ENCODE data around the gene NOSIP.

Gene NOSIP

DNA sequence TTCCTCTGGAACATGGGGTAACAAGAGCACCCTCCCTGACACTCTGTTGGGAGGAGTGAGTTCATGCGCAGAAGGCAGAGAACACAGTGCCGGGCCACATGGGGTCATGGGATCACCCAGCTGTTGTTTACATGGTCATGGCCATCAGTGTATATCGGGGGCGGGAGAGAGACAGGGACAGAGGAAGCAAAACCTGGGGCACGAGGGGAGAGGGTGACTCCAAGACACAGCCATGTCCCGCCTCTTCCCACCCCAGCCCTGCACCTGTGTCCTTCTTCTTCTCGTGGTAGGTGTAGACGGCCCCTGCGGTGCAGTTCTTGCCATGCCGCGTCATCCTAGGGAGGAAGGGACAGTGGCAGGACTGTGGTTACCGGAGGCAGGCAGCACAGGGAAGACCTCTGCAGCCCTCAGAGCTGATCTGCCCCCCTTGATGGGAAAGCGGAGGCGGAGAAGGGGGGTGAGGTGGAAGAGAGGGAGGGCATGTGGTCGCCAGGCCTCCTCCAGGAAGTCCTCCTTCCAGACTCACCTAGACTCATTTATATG lies 19.9 kb downstream of the NOSIP start:
- H4K20me1 ChIP-seq: peaks cover 63% of the 10 kb centered on the region
- peaks cover 68% of the 10 kb centered on the region for H3K4me1 ChIP-seq
- peak overlapping the region; percentile 66 for H3K27ac ChIP-seq
- H3K4me3 ChIP-seq: no peak overlapping the region
- H3K9ac ChIP-seq: peak overlapping the region; percentile 64
- H3K36me3 ChIP-seq: peaks cover 81% of the 10 kb centered on the region
- H3K9me3 ChIP-seq: no peaks in the 10 kb centered on the region
- H3K27me3 ChIP-seq: no peaks in the 10 kb centered on the region
- no peak for TF ChIP-seq Cebpa-rat (IDR thresholded peaks at IDR 0.05)
- peak overlapping the region; percentile 74 for H3K4me2 ChIP-seq

DNA sequence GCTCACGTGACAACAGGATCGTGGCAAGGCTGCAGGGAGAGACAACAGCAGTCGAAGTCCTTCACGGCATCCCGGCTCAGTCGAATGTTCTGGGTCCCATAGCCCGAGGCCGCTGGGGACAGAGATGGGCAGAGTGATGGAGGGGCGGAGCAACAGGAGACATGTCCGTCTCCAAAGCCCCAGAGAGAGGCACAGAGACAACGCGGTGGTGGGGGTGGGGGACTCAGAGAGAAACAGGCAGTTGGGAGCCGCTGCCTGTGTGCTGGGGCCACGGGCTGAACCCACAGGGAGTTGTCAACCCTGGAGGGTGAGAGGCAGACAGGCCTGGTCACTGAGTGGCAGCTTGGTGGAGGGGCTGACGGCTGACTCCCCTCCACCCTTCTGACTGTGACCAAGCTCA lies 20.4 kb downstream of the NOSIP start:
- H3K27me3 ChIP-seq: no peaks in the 10 kb centered on the region
- peak overlapping the region; percentile 66 for H3K27ac ChIP-seq
- H3K36me3 ChIP-seq: peaks cover 83% of the 10 kb centered on the region
- H3K4me2 ChIP-seq: peak overlapping the region; percentile 74
- peaks cover 68% of the 10 kb centered on the region for H3K4me1 ChIP-seq
- no peaks in the 10 kb centered on the region for H3K9me3 ChIP-seq
- no peak overlapping the region for H3K4me3 ChIP-seq
- peaks cover 58% of the 10 kb centered on the region for H4K20me1 ChIP-seq
- peak overlapping the region; percentile 64; the same call in 1 of the 2 replicates for H3K9ac ChIP-seq
- TF ChIP-seq Cebpa-rat (IDR thresholded peaks at IDR 0.05): no peak

DNA sequence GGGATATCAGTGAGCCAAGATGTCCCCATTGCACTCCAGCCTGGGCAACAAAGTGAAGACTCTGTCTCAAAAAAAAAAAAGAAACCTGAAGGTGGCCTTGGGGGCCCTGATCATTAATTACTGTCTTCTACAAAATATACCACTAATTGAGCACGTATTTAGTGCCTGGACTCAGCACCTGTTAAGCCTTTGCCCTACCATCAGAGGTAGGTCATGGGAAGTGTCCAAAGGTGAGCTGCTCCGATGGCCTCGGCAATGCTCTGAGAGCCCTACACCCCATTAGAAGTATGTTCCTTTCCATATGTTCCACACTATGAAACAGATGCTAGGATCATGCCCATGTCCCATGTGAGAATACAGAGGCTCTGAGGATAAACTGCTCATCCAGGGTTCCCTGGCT lies 20.9 kb downstream of the NOSIP start:
- Histone ChIP-seq H3K36me3 (peaks cover 83% of the 10 kb centered on the region), H3K4me2 (peak overlapping the region; percentile 74), H3K9ac (0 out of 2 replicates have a peak overlapping the region, but pooled peaks have one; percentile 64), H3K27me3 (no peaks in the 10 kb centered on the region), H3K4me1 (peaks cover 68% of the 10 kb centered on the region), H3K9me3 (no peaks in the 10 kb centered on the region), H4K20me1 (peaks cover 53% of the 10 kb centered on the region), H3K4me3 (no peak overlapping the region), H3K27ac (peak overlapping the region; percentile 66)
- TF ChIP-seq Cebpa-rat (IDR thresholded peaks at IDR 0.05): no peak

DNA sequence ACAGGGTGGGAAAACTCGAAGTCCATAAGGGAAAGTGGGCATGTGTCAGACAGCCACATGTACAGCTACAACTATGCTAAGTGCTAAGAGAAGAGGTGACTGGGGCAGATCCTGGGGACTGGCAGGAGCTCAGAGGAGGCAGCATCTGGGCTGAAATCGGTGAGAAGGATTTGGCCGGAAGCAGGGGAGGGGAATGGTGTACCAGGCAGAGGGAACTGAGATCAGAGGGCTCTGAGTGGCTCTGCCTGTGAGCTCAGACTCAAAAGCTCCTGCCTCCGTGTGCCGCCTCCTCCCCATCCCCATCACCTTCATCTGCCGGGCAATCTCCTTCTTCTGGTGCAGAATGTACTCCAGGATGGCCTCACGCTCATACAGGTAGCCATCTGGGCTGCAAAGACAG lies 21.8 kb downstream of the NOSIP start:
- Histone ChIP-seq H3K9ac (no peak overlapping the region), H3K4me2 (no peak overlapping the region), H3K9me3 (no peaks in the 10 kb centered on the region), H3K36me3 (peaks cover 80% of the 10 kb centered on the region), H3K27me3 (no peaks in the 10 kb centered on the region), H3K4me3 (no peak overlapping the region), H3K27ac (no peak overlapping the region), H4K20me1 (peaks cover 45% of the 10 kb centered on the region), H3K4me1 (peaks cover 70% of the 10 kb centered on the region)
- no peak for TF ChIP-seq Cebpa-rat (IDR thresholded peaks at IDR 0.05)

DNA sequence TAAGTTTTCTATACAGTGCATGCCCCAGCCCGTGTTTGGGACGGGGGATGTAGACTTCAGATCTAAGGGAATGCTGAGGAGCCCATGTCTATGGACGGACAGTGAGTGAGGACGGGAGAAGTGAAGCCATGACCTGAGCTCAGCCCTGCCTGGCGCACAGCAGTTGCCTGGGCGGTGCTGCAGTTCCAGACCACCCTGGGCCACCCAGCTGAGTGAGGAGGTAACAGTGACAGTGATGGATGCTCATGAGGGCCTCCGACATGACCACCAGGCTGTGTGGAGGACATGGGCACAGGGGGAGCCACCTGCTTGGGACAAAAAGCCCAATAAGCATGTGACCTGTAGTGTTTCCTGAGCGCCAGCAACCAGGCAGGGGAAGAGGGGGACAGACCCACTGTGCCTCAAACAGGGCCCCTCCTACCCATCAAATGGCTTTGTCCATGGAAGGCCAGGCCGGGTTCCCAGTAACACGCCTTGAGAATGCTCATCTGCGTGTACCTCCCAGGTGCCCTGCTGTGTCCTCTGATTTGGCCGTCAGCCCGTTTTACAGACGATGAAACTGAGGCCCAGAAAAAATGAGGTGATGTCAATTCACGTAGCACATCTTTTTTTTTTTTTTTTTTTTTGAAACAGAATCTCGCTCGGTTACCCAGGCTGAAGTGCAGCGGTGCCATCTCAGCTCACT lies 22.6 kb downstream of the NOSIP start:
- H3K36me3 ChIP-seq: peaks cover 81% of the 10 kb centered on the region
- no peak overlapping the region for H3K9ac ChIP-seq
- peaks cover 37% of the 10 kb centered on the region for H4K20me1 ChIP-seq
- TF ChIP-seq Cebpa-rat (IDR thresholded peaks at IDR 0.05): no peak
- no peak overlapping the region for H3K4me2 ChIP-seq
- no peak overlapping the region for H3K4me3 ChIP-seq
- peaks cover 65% of the 10 kb centered on the region for H3K4me1 ChIP-seq
- no peak overlapping the region for H3K27ac ChIP-seq
- H3K9me3 ChIP-seq: no peaks in the 10 kb centered on the region
- no peaks in the 10 kb centered on the region for H3K27me3 ChIP-seq

DNA sequence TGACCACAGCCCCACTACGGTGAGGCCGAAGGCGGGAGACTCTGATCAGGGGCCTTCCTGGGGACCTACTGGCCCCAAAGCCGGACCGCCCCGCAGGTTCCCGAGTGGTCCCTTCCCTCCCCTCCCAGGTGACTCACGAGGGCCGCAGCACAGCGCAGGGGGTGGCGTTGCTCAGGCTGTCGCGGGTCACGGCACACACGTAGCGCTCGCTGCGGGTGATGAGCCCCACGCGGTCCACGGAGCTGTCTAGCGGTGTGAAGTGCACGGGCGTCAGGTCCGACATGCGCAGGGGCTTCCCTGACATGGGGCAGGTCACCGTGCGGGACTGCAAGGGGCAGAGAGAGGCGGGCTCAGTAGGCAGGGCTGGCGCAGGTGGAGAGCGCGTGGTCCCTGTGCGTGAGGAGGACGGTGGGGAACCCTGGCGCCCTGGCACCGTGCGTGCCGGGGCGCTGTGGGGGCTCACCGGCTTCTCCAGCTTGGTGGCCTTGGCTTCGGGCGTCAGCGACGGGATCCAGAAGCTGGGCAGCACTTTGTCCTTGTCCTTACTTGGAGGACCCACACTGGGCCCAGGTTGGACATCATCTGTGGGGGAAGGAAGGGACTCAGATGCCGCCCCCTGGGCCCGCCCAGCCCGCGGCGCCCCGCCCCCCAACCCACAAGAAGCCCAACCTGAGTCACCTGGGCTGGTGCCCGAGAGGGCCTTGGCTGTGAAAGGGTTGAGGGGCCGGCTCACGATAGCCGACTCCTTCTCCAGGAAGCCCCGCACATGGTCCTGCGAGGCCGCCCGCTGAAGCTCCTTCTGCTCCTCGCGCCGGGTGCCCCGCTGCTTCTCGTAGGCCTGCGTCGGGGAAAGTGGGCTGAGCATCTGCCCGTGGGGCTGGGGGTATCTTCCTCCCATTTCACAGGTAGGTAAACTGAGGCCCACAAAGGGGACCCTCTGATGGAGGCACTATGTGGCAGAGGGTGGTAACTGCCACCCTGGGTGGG lies 23.7 kb downstream of the NOSIP start:
- no peaks in the 10 kb centered on the region for H3K27me3 ChIP-seq
- no peak for TF ChIP-seq Cebpa-rat (IDR thresholded peaks at IDR 0.05)
- peak overlapping the region; percentile 17; the same call in 1 of the 2 replicates for H3K4me2 ChIP-seq
- peaks cover 26% of the 10 kb centered on the region for H4K20me1 ChIP-seq
- no peak overlapping the region for H3K27ac ChIP-seq
- peaks cover 83% of the 10 kb centered on the region for H3K36me3 ChIP-seq
- H3K9ac ChIP-seq: no peak overlapping the region
- H3K9me3 ChIP-seq: no peaks in the 10 kb centered on the region
- H3K4me1 ChIP-seq: peaks cover 55% of the 10 kb centered on the region
- no peak overlapping the region for H3K4me3 ChIP-seq

DNA sequence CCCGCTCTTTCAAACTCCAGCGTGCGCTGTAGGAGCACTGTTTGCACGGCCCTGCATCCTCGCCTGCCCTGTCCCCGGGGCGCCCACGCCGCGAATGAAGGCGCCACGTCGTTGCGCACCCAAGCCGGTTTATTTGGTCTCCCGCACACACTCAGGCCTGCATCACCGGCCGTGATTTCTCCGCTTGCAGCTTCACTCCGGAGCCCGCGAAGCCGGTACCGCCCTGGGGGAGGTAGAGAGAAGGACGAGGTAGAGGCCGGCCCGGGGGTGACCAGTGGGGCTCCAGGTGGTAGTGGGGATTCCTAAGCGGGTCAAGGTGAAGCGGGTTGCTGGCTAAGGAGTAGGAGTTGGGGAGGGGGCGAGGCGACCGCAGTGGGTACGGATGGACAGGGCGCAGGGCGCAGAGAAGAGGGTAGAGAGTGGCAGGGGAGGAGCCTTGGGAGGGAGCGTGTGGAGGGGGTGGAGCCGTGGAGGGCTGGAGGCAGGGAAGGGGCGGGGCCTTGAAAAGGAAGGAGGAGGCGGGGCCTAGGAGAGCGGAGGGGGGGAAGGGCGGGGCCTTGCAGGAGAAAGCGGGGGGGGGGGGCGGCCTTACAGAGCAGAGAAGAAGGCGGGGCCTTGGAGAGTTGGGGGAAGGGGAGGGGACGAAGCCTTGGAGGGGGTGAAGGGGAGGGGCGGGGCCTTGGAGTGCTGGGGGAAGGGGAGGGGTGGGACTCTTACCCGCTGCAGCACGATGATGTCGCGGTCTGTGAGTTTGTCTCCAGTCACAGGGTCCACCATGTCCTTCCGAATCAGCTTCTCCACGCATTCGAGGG lies 24.6 kb downstream of the NOSIP start:
- Histone ChIP-seq H4K20me1 (peaks cover 17% of the 10 kb centered on the region), H3K36me3 (peaks cover 82% of the 10 kb centered on the region), H3K4me1 (peaks cover 46% of the 10 kb centered on the region), H3K27me3 (no peaks in the 10 kb centered on the region), H3K27ac (no peak overlapping the region), H3K9ac (no peak overlapping the region), H3K4me3 (no peak overlapping the region), H3K9me3 (no peaks in the 10 kb centered on the region), H3K4me2 (peak overlapping the region; percentile 72; the same call in 1 of the 2 replicates)
- no peak for TF ChIP-seq Cebpa-rat (IDR thresholded peaks at IDR 0.05)

DNA sequence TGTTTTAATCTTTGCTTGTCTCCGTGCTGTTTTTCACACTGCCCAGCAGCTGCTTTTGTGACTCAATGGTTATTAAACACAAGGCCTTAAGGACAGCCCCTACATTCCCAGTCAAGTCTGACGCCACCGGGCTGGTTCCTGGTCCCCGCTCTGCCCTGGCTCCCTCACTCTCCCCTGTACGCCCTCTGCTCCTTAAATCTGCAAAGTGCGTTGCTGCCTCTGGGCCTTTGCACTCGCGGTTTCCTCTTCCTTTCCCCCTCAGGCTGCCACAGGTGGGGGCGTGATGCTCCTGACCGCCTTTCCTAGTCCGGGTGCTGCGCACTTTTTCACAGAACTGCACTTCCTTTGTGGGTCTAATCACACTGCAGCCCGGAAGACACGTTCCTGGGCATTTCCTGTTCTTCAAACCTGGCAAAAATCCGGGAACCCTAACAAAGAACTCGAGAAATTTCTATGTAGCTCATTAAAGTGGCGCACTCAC lies 25.6 kb downstream of the NOSIP start:
- Histone ChIP-seq H3K9ac (no peak overlapping the region; the same call in 1 of the 2 replicates), H4K20me1 (peaks cover 6% of the 10 kb centered on the region)

More for the DNA sequence above, 25.6 kb downstream of the NOSIP start:
- Histone ChIP-seq H3K4me1 (peaks cover 35% of the 10 kb centered on the region), H3K27ac (peak overlapping the region; percentile 50; the same call in 1 of the 2 replicates), H3K4me2 (peak overlapping the region; percentile 72), H3K4me3 (no peak overlapping the region), H3K9me3 (no peaks in the 10 kb centered on the region), H3K36me3 (peaks cover 81% of the 10 kb centered on the region), H3K27me3 (no peaks in the 10 kb centered on the region)
- no peak for TF ChIP-seq Cebpa-rat (IDR thresholded peaks at IDR 0.05)

All from BLaER1 (cell line).